COLO668 (cell line): ENCODE results near the gene TDP2.

Source experiments
- DNase-seq: peaks from one replicate; lab custom pipeline; 2025; ENCODE audit not compliant: unreplicated experiment; lab: John Stamatoyannopoulos, UW

TDP2 gene, protein sequence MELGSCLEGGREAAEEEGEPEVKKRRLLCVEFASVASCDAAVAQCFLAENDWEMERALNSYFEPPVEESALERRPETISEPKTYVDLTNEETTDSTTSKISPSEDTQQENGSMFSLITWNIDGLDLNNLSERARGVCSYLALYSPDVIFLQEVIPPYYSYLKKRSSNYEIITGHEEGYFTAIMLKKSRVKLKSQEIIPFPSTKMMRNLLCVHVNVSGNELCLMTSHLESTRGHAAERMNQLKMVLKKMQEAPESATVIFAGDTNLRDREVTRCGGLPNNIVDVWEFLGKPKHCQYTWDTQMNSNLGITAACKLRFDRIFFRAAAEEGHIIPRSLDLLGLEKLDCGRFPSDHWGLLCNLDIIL

DNA sequence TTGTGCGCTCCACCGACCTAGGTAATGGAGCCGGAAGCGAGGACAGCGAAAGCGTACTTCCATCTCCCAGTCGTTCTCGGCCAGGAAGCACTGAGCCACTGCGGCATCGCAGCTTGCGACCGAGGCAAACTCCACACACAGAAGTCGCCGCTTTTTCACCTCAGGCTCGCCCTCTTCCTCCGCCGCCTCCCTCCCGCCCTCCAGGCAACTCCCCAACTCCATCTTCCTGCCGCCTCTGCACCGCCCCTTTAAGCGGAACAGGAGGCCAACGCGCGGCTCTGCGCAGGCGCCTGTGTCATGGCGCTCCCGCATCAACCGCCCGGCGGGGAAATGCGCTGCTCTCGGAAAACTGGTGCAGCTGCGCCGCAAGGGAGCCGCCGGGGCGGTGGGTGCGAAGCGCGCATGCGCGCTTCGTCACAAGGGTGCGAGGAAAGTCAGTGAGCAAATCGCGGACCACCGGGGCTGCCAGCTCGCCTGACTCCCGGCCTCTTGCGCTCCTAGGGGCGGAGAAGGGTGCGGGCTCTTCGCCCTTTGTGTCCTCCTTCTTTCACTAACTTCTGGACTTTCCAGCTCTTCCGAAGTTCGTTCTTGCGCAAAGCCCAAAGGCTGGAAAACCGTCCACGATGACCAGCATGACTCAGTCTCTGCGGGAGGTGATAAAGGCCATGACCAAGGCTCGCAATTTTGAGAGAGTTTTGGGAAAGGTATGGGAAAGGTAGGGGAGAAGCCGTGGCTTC is at the start of gene TDP2, which contains the start of gene ACOT13:
Gene TDP2 (minus strand): TSS at position 259 of the 737 bp plus-strand sequence. CDS start 37 bp downstream, at position 222.
Gene ACOT13 (plus strand): TSS at position 437 of the 737 bp plus-strand sequence. CDS start 187 bp downstream, at position 624.
- DNase-seq, result peak; percentile 94

DNA sequence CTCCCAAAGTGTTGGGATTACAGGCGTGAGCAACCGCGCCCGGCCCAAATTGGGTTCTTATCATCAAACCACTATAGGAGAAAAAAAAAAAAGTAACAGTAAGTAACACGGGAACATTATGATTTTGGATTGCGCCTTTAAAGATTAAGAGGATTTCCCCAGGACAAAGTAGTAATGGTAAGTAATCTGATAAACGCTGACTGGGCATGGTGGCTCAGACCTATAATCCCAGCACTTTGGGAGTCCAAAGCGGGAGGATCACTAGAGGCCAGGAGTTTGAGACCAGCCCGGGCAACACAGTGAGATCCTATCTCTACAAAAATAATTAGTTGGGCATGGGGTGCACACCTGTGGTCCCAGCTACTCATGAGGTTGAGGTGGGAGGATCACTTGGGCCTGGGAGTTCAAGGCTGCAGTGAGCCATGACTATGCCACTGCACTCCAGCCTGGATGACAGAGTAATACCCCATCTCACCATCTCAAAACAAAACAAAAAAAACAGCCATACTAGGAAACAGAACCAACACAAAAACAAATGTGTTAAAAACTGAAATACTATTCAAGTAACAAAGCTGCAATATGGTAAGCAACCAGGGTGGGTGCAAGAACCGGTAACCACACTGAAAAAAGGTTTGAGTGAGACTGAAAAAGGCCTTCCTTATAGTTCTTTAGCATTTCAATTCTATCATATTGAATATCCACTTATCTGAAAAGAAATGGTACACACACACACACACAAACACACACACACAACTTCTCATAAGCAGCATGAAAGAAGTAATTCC is 44.0 kb upstream of the TDP2 start:
- DNase-seq, result no peak

DNA sequence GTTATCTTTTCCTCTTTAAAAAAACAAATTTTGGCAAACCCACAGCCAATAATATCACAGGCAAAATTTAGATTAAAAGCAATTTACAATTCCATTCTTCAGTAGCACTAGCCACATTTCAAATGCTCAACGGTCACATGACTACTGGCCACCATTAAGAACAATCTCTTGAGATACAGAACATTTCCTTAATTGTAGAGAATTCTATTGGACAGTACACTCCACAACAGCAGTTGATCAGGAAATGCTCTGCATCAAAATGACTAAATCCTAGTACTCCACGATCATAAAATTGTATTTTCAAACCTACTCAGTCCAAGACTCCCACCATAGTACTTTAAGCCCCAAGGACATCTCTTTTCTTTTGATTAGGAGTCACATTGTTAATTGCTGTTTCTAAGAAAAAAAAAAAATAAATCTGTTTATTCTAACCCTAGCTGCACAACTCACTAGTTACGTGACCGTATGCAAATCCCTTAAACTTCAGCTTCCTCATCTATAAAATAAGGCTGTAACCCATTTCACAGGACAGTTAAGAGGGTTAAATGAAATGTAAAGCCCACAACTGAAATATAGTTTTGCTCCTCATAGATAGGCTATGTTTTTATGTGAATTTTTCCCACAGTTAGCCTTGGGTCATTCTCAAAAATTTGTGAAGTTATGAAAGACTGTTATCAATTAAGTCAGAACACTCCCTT is 42.5 kb upstream of the TDP2 start:
- DNase-seq, result no peak

DNA sequence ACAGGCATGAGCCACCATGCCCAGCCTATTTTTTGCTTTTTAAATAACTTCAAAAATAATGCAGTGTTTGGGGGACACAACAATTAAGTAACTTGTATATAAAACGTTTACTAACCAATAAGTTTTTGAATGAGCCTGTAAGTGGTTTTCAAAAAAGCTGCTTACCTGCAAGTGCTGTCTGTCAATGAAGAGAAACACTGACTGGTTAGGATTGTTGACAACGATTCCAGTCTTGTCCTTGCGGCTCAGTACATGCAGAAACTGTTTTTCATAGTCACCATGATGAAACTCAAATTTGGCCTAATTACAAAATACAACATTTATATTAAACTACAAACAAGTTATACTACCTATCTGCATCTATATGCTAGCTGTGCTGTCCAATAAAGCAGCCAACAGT is 41.9 kb upstream of the TDP2 start:
- DNase-seq, result no peak

DNA sequence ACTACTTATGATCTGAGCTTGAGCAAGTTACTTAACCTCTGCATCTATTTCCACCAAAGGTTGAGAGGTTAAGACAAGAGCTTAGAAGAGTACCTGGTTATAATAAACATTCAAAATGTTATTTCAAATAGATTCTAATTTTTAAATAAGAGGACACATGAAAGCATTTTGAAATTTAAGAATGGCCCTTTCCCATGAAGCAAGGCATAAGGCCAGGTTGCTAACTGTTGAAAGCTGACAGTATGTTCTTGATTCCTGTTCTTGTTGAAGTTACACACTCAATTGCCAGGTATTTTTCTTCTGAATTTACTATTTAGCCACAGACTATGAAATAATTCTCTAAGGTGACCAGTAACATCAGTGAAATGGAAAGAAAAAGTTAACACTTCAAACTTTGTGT is 37.8 kb upstream of the TDP2 start:
- DNase-seq, result no peak

DNA sequence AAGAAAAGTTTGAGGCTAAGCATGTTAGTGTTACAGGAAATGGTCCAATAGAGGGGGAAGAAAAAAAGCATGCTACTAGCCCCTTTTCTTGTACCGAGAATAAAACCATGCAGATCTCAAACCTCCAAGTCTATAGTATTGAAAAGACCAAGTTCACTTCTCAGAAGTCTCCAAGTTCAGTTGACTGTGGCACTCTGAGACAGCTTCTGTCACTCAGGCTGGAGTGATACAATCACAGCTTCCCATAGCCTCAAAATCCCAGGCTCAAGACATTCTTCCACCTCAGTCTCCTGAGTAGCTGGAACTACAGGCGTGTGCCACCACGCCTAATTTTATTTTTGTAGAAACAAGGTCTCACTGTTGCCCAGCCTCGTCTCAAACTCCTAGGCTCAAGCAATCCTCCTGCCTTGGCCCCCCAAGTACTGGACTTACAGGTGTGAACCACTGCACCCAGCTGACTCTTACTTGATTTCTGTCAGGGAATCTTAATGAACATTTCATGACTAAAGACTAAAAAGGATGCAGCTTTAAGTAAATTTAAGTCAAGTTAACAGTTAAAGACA is 36.1 kb upstream of the TDP2 start:
- no peak for DNase-seq

DNA sequence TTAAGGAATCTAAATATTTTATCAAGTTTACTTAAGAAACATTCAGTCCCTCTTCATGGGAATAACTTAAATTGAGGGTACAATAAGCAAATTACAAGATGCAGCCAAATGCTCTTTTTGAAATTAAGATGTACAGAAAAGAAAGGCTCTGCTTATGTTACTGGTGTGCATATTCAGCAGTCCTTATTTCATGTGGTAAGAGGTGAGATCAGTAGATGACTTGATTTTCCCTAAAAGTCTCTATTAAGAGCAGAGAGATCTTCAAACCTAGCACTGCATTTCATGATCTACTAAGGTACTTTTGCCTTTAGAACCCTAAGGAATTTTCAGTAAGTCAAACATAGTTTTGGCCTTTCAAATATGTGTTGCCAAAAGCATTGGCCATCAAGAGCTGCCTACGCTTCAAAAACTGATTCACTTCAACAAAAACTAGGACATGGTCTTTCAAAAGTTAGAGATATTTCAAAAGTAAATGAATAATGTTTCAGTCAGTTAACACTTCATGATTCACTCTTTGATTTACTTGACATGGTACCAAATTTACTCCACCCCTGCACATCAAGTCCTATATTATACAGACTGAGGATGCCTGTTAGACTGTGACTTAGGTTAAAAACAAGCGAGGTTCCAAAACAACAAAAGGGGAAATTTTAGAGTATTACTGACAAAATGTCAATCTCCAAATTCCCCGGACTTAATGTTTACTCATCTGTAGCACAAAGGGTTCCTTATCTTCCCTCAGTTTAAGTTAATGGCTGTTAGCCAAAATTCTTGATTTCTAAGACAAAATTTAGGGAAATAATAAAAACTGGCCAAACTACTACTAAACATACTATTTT is 33.0 kb upstream of the TDP2 start:
- DNase-seq, result no peak

DNA sequence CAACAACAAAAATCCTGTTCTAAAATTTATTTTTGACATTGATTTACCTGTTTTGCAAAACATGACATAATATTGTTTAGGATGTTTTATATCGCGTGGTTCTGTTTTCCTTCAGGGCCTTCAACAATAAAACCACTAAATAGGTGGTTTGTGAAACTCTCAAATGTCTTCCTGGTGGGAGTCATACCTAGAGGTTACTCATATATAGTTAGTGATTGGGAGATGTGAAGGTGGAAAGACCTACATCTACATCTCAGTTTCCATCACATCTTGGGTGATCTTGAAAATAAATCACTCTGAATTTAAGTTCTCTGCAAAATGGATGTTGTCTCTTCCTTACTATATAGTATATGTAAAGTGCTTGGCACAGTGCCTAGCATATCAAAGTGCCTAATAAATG is 29.4 kb upstream of the TDP2 start:
- no peak for DNase-seq

DNA sequence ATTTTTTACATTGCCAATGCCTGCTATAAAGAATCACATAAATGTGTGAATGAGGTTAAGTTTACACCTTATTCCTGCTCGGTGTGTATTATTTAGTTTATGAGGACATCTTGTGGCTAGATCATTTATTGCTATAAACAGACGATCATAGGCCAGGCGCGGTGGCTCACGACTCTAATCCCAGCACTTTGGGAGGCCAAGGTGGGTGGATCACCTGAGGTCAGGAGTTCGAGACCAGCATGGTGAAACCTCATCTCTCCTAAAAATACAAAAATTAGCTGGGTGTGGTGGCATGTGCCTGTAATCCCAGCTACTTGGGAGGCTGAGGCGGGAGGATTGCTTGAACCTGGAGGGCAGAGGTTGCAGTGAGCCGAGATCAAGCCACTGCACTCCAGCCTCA is 28.9 kb upstream of the TDP2 start:
- peak; percentile 9 for DNase-seq

DNA sequence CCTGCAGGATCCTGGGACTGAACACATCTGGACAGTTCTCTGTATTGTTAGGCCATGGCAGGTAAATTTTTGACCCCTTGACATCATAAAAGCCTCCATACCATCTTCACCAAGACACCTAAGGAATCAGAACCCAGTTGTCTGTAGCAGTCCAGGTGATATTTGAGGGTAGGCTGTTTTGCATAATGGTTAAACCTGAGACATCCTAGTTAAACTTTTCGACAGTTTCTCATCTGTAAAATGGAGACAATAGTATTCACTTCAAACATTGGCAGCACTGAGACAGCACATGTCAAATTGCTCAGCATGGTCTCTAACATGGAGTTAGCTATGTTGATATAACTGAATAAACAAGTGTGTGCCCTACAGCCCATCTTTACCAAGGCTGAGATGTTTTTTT is 27.5 kb upstream of the TDP2 start:
- DNase-seq, result no peak

DNA sequence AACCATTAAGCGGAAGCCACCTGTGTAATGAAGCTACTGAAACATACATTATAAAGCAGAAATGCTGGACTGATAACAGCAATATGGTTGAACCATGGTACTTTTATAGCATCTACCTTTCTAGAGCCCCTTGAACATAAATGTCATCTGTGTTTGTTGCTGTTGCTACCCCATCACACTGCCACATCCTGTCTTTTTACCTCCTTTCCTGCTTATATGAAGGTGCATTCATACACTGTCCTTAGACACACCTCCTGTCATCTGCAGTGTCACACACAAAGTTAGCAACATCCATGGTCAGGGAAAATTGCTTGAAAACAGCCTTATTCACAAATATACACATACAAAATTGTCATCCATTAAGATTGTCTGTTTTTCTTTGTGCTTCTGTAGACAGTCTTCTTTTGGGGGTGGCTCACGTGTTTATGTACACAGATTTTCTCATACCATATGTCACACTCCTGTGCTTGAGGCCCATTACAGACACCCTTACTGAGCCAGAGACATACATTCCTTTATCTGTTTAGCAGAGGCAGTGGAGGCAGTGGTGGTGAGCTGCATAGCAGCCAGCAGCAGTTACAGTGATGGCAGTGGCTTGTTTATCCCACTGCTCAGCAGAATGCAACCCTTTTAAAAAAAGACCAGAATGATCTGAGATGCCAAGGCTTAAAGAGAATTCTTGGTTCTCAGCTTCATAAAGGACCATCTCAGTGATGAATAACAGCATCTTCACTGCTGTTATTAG is 26.3 kb upstream of the TDP2 start:
- DNase-seq, result no peak

DNA sequence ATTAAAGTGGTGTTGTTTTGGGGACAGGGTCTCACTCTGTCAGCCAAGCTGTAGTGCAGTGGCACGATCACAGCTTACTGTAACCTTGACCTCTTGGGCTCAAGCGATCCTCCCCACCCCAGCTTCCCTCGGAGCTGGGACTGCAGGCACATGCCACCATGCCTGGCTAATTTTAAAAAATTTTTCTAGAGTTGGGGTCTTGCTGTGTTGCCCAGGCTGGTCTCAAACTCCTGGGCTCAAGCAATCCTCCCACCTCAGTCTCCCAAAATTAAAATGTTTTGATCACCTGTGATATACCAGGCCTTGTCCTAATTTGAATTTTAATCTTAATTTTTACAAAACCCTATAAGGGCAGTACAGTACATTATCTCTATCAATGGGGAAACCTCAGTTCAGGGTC is 25.7 kb upstream of the TDP2 start:
- DNase-seq, result no peak

DNA sequence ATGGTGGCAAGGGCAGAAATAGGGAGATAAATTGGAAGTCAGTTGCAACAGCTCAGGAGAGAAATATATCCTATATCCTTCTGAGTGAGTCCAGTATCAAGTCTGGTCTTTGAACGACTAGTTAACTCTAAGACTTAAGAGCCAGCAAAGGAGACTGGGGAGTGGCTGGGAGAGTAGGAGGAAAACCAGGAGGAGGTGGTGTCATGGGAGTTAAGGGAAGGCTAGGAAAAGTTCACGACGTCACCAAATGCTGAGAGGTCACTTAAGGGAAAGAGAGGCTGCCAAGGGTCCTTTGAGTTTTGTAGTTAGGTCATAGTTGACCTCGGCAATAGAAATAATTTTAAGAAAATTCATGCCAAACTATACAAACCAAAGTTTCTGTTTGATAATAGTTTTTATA is 25.3 kb upstream of the TDP2 start:
- no peak for DNase-seq

DNA sequence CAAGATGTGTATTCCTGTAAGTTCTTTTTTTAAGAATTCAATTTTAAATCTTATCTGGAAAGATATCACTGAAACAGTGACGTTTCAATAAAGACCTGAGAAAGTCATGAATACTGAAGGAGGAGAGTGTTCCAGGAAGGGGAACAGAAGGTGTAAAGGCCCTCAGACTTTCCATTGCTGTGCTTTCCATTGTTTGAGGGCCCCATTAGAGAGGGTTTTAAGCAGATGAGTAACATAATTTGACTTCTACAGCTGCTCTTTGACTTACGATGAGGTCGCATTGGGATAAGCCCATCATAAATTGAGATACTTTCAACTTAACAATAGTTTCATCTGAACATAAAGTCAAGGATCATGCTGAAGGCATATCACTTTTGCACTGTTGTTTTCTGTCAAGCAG is 24.9 kb upstream of the TDP2 start:
- DNase-seq, result no peak

DNA sequence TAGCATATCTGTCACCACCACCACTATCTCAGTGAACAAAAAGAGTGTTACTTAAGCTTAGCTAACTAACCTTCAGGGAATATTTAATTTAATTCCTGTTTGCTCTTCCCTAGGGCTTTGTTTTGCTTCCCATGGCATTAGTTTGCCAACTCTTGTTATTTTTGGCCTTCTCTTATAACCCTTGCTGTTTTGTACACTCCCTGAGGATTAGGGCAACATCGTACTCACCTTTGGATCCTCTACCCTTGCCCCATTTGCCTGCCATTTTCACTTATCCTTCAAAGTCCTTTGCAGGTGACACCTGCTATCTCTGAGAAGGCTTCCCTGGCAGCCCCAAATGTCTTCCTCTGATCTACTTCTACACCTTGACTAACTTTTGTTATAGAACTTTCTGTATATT is 23.9 kb upstream of the TDP2 start:
- DNase-seq, result no peak

DNA sequence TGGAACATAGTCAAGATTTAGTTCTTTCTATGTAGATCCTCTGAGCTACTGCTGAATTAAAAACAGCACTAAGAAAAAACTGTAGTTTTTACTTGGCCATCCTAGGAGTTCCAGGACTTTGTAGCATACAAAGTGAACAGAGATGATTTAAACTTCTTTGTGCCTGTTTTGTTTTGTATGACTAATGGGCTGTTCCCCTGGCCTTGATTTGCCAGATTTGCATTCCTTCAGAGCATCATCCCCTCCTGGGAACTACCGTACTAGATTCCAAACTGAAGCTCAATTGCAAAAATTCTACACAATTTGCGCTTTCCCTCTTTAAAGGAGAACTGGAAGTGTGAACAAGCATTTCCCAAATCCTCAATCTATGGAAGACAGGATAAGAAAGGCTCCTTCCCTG is 23.3 kb upstream of the TDP2 start:
- no peak for DNase-seq

DNA sequence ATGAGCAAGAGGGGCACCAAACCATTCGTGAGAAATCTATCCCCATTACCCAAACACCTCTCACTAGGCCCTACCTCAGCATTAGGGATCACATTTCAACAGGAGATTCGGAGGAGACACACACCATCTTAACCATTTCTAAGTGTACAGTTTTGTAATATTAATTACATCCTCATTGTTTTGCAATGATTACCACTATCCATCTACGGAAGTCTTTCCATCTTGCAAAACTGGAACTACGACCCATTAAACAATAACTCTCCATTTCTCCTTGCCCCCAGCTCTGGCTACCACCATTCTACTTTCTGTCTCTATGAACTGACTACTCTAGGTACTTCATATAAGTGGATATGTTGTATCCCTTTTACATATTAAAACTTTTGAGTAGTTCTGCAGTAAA is 20.2 kb upstream of the TDP2 start:
- DNase-seq, result no peak

DNA sequence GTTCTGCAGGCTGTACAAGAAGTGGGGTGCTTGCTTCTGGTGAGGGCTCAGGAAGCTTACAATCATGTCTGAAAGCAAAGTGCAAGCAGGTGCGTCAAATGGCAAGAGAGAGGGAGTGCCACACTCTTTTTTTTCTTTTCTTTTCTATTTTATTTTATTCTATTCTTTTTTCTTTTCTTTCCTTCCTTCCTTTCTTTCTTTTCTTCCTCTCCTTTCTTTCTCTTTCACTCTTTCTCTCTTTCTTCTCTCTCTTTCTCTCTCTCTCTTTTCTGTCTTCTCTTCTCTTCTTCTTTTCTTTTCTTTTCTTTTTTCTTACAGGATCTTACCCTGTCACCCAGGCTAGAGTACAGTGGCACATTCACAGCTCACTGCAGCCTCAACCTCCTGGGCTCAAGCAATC is 19.7 kb upstream of the TDP2 start:
- no peak for DNase-seq
